Neural cell (in vitro differentiated cells): ENCODE data around the gene RANBP3.
"Not testable (repeated sequence)": the region's sequence is repeated elsewhere in the genome, so short reads cannot be mapped to it uniquely, and the experiment has no call there.

Experiments used
- EP300 ChIP-seq: fragments of 450-650 bp; conservative IDR thresholded peaks from 2 replicates; pipeline ENCODE4 v1.6.1; 2014; ENCODE audit warnings: antibody characterized with exemption, mild to moderate bottlenecking, moderate library complexity; ENCODE audit not compliant: poor library complexity, severe bottlenecking
- EZH2 ChIP-seq: fragments of 200-600, 300-800 bp; shearing (Covaris generic), sonication (generic); IDR thresholded peaks from 2 replicates; pipeline ENCODE4 v1.6.1; 2014; ENCODE audit warnings: antibody characterized with exemption, low read length, borderline replicate concordance, mild to moderate bottlenecking; ENCODE audit not compliant: insufficient read depth, poor library complexity, severe bottlenecking
- POLR2AphosphoS5 ChIP-seq: IDR thresholded peaks from 2 replicates; pipeline ENCODE4 v1.6.1; 2012
- SMC3 ChIP-seq: fragments of 450-650 bp; conservative IDR thresholded peaks from 2 replicates; pipeline ENCODE4 v1.6.1; 2014; ENCODE audit warnings: antibody characterized with exemption, mild to moderate bottlenecking, moderate library complexity; ENCODE audit not compliant: poor library complexity
- TAF1 ChIP-seq: IDR thresholded peaks from 2 replicates; pipeline ENCODE4 v1.6.1; 2012; ENCODE audit warnings: low read depth
- TF ChIP-seq, protein P1 (sequence below): fragments of 450-650 bp; IDR thresholded peaks from 2 replicates; pipeline ENCODE4 v1.5.1; 2014; ENCODE audit warnings: antibody characterized with exemption, mild to moderate bottlenecking, moderate library complexity; ENCODE audit not compliant: poor library complexity, severe bottlenecking
- TF ChIP-seq, protein P2 (sequence below): IDR thresholded peaks from 2 replicates; pipeline ENCODE4 v1.6.1; 2012; ENCODE audit warnings: borderline replicate concordance

GRCh38 chr19:5985837-5986236 is 7.9 kb upstream of the RANBP3 start:
- TF ChIP-seq, protein P1, sequence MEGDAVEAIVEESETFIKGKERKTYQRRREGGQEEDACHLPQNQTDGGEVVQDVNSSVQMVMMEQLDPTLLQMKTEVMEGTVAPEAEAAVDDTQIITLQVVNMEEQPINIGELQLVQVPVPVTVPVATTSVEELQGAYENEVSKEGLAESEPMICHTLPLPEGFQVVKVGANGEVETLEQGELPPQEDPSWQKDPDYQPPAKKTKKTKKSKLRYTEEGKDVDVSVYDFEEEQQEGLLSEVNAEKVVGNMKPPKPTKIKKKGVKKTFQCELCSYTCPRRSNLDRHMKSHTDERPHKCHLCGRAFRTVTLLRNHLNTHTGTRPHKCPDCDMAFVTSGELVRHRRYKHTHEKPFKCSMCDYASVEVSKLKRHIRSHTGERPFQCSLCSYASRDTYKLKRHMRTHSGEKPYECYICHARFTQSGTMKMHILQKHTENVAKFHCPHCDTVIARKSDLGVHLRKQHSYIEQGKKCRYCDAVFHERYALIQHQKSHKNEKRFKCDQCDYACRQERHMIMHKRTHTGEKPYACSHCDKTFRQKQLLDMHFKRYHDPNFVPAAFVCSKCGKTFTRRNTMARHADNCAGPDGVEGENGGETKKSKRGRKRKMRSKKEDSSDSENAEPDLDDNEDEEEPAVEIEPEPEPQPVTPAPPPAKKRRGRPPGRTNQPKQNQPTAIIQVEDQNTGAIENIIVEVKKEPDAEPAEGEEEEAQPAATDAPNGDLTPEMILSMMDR, result not testable (repeated sequence)
- not testable (repeated sequence) for TF ChIP-seq EP300, TAF1, POLR2AphosphoS5, SMC3, EZH2
- TF ChIP-seq, protein P2, sequence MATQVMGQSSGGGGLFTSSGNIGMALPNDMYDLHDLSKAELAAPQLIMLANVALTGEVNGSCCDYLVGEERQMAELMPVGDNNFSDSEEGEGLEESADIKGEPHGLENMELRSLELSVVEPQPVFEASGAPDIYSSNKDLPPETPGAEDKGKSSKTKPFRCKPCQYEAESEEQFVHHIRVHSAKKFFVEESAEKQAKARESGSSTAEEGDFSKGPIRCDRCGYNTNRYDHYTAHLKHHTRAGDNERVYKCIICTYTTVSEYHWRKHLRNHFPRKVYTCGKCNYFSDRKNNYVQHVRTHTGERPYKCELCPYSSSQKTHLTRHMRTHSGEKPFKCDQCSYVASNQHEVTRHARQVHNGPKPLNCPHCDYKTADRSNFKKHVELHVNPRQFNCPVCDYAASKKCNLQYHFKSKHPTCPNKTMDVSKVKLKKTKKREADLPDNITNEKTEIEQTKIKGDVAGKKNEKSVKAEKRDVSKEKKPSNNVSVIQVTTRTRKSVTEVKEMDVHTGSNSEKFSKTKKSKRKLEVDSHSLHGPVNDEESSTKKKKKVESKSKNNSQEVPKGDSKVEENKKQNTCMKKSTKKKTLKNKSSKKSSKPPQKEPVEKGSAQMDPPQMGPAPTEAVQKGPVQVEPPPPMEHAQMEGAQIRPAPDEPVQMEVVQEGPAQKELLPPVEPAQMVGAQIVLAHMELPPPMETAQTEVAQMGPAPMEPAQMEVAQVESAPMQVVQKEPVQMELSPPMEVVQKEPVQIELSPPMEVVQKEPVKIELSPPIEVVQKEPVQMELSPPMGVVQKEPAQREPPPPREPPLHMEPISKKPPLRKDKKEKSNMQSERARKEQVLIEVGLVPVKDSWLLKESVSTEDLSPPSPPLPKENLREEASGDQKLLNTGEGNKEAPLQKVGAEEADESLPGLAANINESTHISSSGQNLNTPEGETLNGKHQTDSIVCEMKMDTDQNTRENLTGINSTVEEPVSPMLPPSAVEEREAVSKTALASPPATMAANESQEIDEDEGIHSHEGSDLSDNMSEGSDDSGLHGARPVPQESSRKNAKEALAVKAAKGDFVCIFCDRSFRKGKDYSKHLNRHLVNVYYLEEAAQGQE, result not testable (repeated sequence)
